SK-N-SH (cell line): Measurements from ENCODE around the gene PLIN5. TPM values are rescaled to one million over a fixed set of nuclear protein-coding genes. Genes with fewer than 3 reads are reported as not detected.

Source experiments
- CTCF ChIA-PET: fragments of 300-600, 350-600 bp; formaldehyde crosslinking; extraction: SDS; loops from one replicate; lab custom pipeline; 2021; lab: Yijun Ruan, JAX
- POLR2A ChIA-PET: fragments of 350-600 bp; sonication (Branson Sonifier 250); formaldehyde crosslinking; extraction: SDS; loops from one replicate; lab custom pipeline; 2020; ENCODE audit warnings: antibody characterized with exemption, inconsistent platforms; lab: Yijun Ruan, JAX
- DNase-seq: peaks from one replicate; pipeline ENCODE4 v3.0.0; 2012
- H2AFZ ChIP-seq: fragments of 200-600 bp; sonication (generic); 2 replicates; pipeline ENCODE4 v1.8.1; 2016; ENCODE audit warnings: antibody characterized with exemption, mild to moderate bottlenecking, low read depth
- H3F3A ChIP-seq: fragments of 200-600 bp; sonication (generic); replicated peaks from 2 replicates; pipeline ENCODE3; 2016; ENCODE audit warnings: antibody characterized with exemption, mild to moderate bottlenecking; ENCODE audit not compliant: insufficient read depth
- H3K27ac ChIP-seq, 2 experiments: fragments of 200-500 bp in 1 of 2; fragments of 200-600 bp in 1 of 2; sonication (Bioruptor generic) in 1 of 2; sonication (generic), shearing (Covaris generic) in 1 of 2; 2 replicates each; pipeline versions ENCODE4 v1.5.1 to v1.6.1; 2014 to 2016; ENCODE audit warnings: low read depth in 2 of 2, inconsistent platforms in 1 of 2, low read length in 1 of 2, mild to moderate bottlenecking in 1 of 2, mixed read lengths in 1 of 2
- H3K27me3 ChIP-seq: fragments of 200-600 bp; sonication (generic), shearing (Covaris generic); 2 replicates; pipeline ENCODE4 v1.6.1; 2016; ENCODE audit warnings: mixed run types; ENCODE audit not compliant: insufficient read depth
- H3K36me3 ChIP-seq, 2 experiments: fragments of 200-500 bp in 1 of 2; fragments of 200-600 bp in 1 of 2; sonication (Bioruptor generic) in 1 of 2; sonication (generic) in 1 of 2; replicated peaks in 1 of 2; 2 replicates each; pipeline versions ENCODE3 to v1.5.1; 2014 to 2016; ENCODE audit warnings: low read length in 1 of 2, mild to moderate bottlenecking in 1 of 2; ENCODE audit not compliant: insufficient read depth in 2 of 2, control insufficient read depth in 1 of 2
- H3K4me1 ChIP-seq, 2 experiments: fragments of 200-500 bp in 1 of 2; fragments of 200-600 bp in 1 of 2; sonication (Bioruptor generic) in 1 of 2; sonication (generic), shearing (Covaris generic) in 1 of 2; 2 replicates each; pipeline versions ENCODE4 v1.5.1 to v1.6.1; 2014 to 2016; ENCODE audit warnings: low read depth in 1 of 2, low read length in 1 of 2, mixed run types in 1 of 2; ENCODE audit not compliant: insufficient read depth in 2 of 2, control insufficient read depth in 1 of 2
- H3K4me2 ChIP-seq: fragments of 200-600 bp; sonication (generic), shearing (Covaris generic); 2 replicates; pipeline ENCODE4 v1.6.1; 2017; ENCODE audit warnings: mixed run types
- H3K4me3 ChIP-seq, 2 experiments: fragments of 200-500 bp in 1 of 2; fragments of 200-600 bp in 1 of 2; sonication (Bioruptor generic) in 1 of 2; sonication (generic), shearing (Covaris generic) in 1 of 2; 2 replicates each; pipeline versions ENCODE4 v1.5.1 to v1.8.1; 2014 to 2016; ENCODE audit warnings: low read depth in 2 of 2, inconsistent platforms in 1 of 2, low read length in 1 of 2, mild to moderate bottlenecking in 1 of 2, mixed read lengths in 1 of 2, moderate library complexity in 1 of 2
- H3K79me2 ChIP-seq: fragments of 200-600 bp; sonication (generic); 2 replicates; pipeline ENCODE4 v1.8.1; 2017; ENCODE audit warnings: mild to moderate bottlenecking; ENCODE audit not compliant: insufficient read depth
- H3K9ac ChIP-seq: fragments of 200-600 bp; sonication (generic); 2 replicates; pipeline ENCODE4 v1.6.1; 2017; ENCODE audit warnings: mixed run types
- H3K9me2 ChIP-seq: fragments of 200-600 bp; sonication (generic); 2 replicates; pipeline ENCODE4 v1.6.1; 2017; ENCODE audit warnings: mixed run types
- H3K9me3 ChIP-seq: fragments of 200-600 bp; sonication (generic); 2 replicates; pipeline ENCODE4 v1.6.1; 2017; ENCODE audit warnings: mixed run types, mild to moderate bottlenecking, moderate library complexity
- H4K20me1 ChIP-seq: fragments of 200-600 bp; sonication (generic); 2 replicates; pipeline ENCODE4 v1.6.1; 2017; ENCODE audit warnings: mild to moderate bottlenecking, mixed run types; ENCODE audit not compliant: insufficient read depth
- FOXJ3 ChIP-seq: sonication (generic); formaldehyde crosslinking; IDR thresholded peaks from 2 replicates; pipeline ENCODE4 v1.5.1; 2020; ENCODE audit warnings: mild to moderate bottlenecking, missing genetic modification reagents
- GATA2 ChIP-seq: sonication (generic); formaldehyde crosslinking; IDR thresholded peaks from 2 replicates; pipeline ENCODE4 v1.5.0; 2020; ENCODE audit warnings: mild to moderate bottlenecking, missing genetic modification reagents
- MXI1 ChIP-seq: IDR thresholded peaks from 2 replicates; pipeline ENCODE4 v1.6.1; 2012; ENCODE audit warnings: mild to moderate bottlenecking, low read depth, low read length, improper control_type of control experiment
- NFIC ChIP-seq: IDR thresholded peaks from 2 replicates; pipeline ENCODE4 v1.4.0; 2012; ENCODE audit warnings: borderline replicate concordance
- RAD21 ChIP-seq: IDR thresholded peaks from 2 replicates; pipeline ENCODE4 v1.6.1; 2012; ENCODE audit warnings: mild to moderate bottlenecking, low read length
- RCOR1 ChIP-seq: fragments of 150-350 bp; IDR thresholded peaks from 2 replicates; pipeline ENCODE4 v1.6.1; 2017; ENCODE audit warnings: antibody characterized with exemption, low read length
- SMC3 ChIP-seq: IDR thresholded peaks from 2 replicates; pipeline ENCODE4 v1.6.1; 2012; ENCODE audit warnings: low read depth, low read length, improper control_type of control experiment
- TCF12 ChIP-seq: IDR thresholded peaks from 2 replicates; pipeline ENCODE4 v1.4.0; 2012
- USF2 ChIP-seq: fragments of 150-350 bp; IDR thresholded peaks from 2 replicates; pipeline ENCODE4 v1.6.1; 2017; ENCODE audit warnings: antibody characterized with exemption, low read length, low read depth, borderline replicate concordance
- WGBS: methylation state at CpG from one replicate; pipeline ENCODE4 v1.1.6; 2017; ENCODE audit warnings: low lambda C conversion rate; 5-methylcytosine and 5-hydroxymethylcytosine counted together
- polyA plus RNA-seq, 3 experiments: library from polyadenylated mRNA; depleted of rRNA; stranded (reverse); fragments of >200 nt; gene quantifications; 2 replicates each; pipeline ENCODE4 v1.2.3, GENCODE V29; 2012
- TF ChIP-seq, protein P1 (sequence below): fragments of 150-350 bp; IDR thresholded peaks from 2 replicates; pipeline ENCODE4 v1.6.1; 2016; ENCODE audit warnings: mild to moderate bottlenecking, low read depth, low read length
- TF ChIP-seq, protein P2 (sequence below): IDR thresholded peaks from 2 replicates; pipeline ENCODE4 v1.4.0; 2012; ENCODE audit warnings: low read depth
- TF ChIP-seq, protein P3 (sequence below): IDR thresholded peaks from 2 replicates; pipeline ENCODE4 v1.4.0; 2012; ENCODE audit warnings: low read depth, borderline replicate concordance

The PLIN5 gene
- polyA plus RNA-seq, 1 of the 3 experiments (the other 2 are of a cell fraction): 0.59 TPM

GRCh38 chr19:4536798-4537197 is 1.8 kb upstream of the PLIN5 start:
- CTCF ChIA-PET: interaction anchor here (0.6 to 5.7 kb wide), 4 partner anchors 10 to 195 kb away, joined by 3 to 78 read pairs (median 4); no protein-coding TSS in a partner anchor
- H3K9me3 ChIP-seq: no peaks in the 10 kb centered on the region
- no peaks in the 10 kb centered on the region for H4K20me1 ChIP-seq
- no peak overlapping the region for H3K27ac ChIP-seq
- H2AFZ ChIP-seq: no peak overlapping the region
- POLR2A ChIA-PET: no interaction called here
- H3K79me2 ChIP-seq: no peaks in the 10 kb centered on the region
- no peak overlapping the region for H3K4me3 ChIP-seq
- H3K4me1 ChIP-seq: peaks cover 0 to 13% of the 10 kb centered on the region in 2 experiments; a peak in 2 of 4 replicates
- no peak overlapping the region for H3K4me2 ChIP-seq
- DNase-seq: peak; percentile 36
- no peaks in the 10 kb centered on the region for H3F3A ChIP-seq
- H3K27me3 ChIP-seq: peaks cover 18% of the 10 kb centered on the region; the same call in 1 of the 2 replicates
- TF ChIP-seq MXI1 (no peak), TCF12 (peak; percentile 60)
- H3K9ac ChIP-seq: no peak overlapping the region
- H3K36me3 ChIP-seq: no peaks in the 10 kb centered on the region
- 18% methylated on average over 4 of the region's 5 CpGs for WGBS
- H3K9me2 ChIP-seq: no peaks in the 10 kb centered on the region

- no peak for TF ChIP-seq RCOR1
- no peak for TF ChIP-seq FOXJ3
- no peak for TF ChIP-seq GATA2 (CRISPR knock-in tag)
- TF ChIP-seq, protein P1, sequence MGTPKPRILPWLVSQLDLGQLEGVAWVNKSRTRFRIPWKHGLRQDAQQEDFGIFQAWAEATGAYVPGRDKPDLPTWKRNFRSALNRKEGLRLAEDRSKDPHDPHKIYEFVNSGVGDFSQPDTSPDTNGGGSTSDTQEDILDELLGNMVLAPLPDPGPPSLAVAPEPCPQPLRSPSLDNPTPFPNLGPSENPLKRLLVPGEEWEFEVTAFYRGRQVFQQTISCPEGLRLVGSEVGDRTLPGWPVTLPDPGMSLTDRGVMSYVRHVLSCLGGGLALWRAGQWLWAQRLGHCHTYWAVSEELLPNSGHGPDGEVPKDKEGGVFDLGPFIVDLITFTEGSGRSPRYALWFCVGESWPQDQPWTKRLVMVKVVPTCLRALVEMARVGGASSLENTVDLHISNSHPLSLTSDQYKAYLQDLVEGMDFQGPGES: no peak
- TF ChIP-seq, protein P2, sequence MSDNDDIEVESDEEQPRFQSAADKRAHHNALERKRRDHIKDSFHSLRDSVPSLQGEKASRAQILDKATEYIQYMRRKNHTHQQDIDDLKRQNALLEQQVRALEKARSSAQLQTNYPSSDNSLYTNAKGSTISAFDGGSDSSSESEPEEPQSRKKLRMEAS: no peak
- TF ChIP-seq SMC3: no peak
- TF ChIP-seq, protein P3, sequence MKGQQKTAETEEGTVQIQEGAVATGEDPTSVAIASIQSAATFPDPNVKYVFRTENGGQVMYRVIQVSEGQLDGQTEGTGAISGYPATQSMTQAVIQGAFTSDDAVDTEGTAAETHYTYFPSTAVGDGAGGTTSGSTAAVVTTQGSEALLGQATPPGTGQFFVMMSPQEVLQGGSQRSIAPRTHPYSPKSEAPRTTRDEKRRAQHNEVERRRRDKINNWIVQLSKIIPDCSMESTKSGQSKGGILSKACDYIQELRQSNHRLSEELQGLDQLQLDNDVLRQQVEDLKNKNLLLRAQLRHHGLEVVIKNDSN: no peak
- TF ChIP-seq NFIC: no peak
- TF ChIP-seq USF2: no peak
- TF ChIP-seq RAD21: no peak
- Histone ChIP-seq H3K36me3 (no peaks in the 10 kb centered on the region), H3K9ac (no peak overlapping the region), H3K9me3 (no peaks in the 10 kb centered on the region), H3K27ac (no peak overlapping the region), H3K9me2 (no peaks in the 10 kb centered on the region), H3K27me3 (peaks cover 26% of the 10 kb centered on the region; the same call in 1 of the 2 replicates), H3K4me2 (no peak overlapping the region), H3K4me1 (peaks cover 0 to 13% of the 10 kb centered on the region in 2 experiments; a peak in 2 of 4 replicates), H3K4me3 (no peak overlapping the region), H3F3A (no peaks in the 10 kb centered on the region), H2AFZ (no peak overlapping the region), H4K20me1 (no peaks in the 10 kb centered on the region), H3K79me2 (no peaks in the 10 kb centered on the region)
- ChIA-PET POLR2A (no interaction called here), CTCF (interaction anchor here (0.9 to 5.7 kb wide), 7 partner anchors 10 to 1459 kb away, joined by 3 to 78 read pairs (median 5); partner anchors contain the start of gene SEMA6B)
- no peak for DNase-seq
- 90% methylated on average over 4 of the region's 9 CpGs for WGBS
Observed at GRCh38 chr19:4533835-4534424, 1.1 kb downstream of the PLIN5 start.
